Measurements from ENCODE around the gene ACTA2. TPM values are rescaled to one million over a fixed set of nuclear protein-coding genes. Genes with fewer than 3 reads are reported as not detected.
A peak's percentile ranks its signal among the peaks of the same experiment; 100 is the strongest.

ACTA2 gene
- total RNA-seq, 1 donor from 2014 or later, result 98.5 TPM

DNA sequence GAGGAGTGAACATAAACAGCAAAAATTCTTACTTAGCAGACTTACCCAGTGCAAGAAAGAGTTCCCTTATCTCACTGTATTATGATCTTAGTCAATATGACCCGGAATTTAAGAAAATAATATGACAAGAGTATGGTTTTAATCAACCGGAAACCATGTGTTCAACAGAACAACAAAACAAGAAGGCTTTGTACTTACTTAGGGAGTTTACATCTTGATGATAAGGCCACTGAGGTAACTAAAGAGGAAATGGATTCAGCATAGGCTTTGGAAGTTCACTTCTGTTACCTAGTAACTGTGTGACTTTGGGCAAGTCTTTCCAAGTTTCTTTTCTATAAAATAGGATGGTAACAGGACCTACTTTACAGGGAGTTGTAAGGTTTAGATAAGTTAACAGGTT, 30.6 kb upstream of the ACTA2 start:
- Mint-ChIP-seq H3K36me3 (ENCODE audit: low read depth, unreplicated experiment) (peaks cover 31% of the 10 kb centered on the region), H3K9me3 (ENCODE audit: unreplicated experiment) (no peaks in the 10 kb centered on the region)

DNA sequence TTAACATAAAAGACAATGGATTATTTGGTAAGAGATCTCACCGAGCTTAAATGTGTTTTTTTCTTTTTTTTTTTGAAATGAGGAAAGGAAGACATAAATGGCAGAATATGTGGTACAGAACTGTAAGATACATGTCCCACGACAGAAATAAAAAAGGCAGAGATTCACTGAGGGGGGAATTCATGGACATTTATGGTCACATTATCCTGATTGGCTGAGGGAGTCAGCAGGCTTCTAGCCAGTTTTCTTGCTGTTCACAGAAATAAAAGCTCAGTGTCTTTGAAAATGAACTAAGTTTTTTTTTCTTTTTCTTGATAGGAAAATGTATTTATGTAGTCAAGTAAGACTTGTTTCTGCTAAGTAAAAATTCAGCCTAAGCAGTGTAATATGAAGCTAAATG, 29.8 kb upstream of the ACTA2 start:
- Mint-ChIP-seq H3K9me3 (ENCODE audit: unreplicated experiment) (no peaks in the 10 kb centered on the region), H3K27me3 (ENCODE audit: unreplicated experiment) (no peaks in the 10 kb centered on the region), H3K4me3 (ENCODE audit: unreplicated experiment) (no peak overlapping the region), H3K36me3 (ENCODE audit: low read depth, unreplicated experiment) (peaks cover 25% of the 10 kb centered on the region), H3K4me1 (ENCODE audit: unreplicated experiment) (peaks cover 7% of the 10 kb centered on the region), H3K27ac (ENCODE audit: unreplicated experiment) (no peak overlapping the region)
- TF ChIP-seq, protein P1, sequence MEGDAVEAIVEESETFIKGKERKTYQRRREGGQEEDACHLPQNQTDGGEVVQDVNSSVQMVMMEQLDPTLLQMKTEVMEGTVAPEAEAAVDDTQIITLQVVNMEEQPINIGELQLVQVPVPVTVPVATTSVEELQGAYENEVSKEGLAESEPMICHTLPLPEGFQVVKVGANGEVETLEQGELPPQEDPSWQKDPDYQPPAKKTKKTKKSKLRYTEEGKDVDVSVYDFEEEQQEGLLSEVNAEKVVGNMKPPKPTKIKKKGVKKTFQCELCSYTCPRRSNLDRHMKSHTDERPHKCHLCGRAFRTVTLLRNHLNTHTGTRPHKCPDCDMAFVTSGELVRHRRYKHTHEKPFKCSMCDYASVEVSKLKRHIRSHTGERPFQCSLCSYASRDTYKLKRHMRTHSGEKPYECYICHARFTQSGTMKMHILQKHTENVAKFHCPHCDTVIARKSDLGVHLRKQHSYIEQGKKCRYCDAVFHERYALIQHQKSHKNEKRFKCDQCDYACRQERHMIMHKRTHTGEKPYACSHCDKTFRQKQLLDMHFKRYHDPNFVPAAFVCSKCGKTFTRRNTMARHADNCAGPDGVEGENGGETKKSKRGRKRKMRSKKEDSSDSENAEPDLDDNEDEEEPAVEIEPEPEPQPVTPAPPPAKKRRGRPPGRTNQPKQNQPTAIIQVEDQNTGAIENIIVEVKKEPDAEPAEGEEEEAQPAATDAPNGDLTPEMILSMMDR (IDR thresholded peaks at IDR 0.05; ENCODE audit: unreplicated experiment), result no peak
- DNase-seq (ENCODE audit: low spot score), result no peak

More for the DNA sequence above, 30.6 kb upstream of the ACTA2 start:
- Mint-ChIP-seq H3K4me1 (ENCODE audit: unreplicated experiment) (peaks cover 7% of the 10 kb centered on the region), H3K27ac (ENCODE audit: unreplicated experiment) (no peak overlapping the region), H3K4me3 (ENCODE audit: unreplicated experiment) (no peak overlapping the region), H3K27me3 (ENCODE audit: unreplicated experiment) (no peaks in the 10 kb centered on the region)
- TF ChIP-seq, protein P1 (IDR thresholded peaks at IDR 0.05; ENCODE audit: unreplicated experiment), result no peak
- no peak for DNase-seq (ENCODE audit: low spot score)

DNA sequence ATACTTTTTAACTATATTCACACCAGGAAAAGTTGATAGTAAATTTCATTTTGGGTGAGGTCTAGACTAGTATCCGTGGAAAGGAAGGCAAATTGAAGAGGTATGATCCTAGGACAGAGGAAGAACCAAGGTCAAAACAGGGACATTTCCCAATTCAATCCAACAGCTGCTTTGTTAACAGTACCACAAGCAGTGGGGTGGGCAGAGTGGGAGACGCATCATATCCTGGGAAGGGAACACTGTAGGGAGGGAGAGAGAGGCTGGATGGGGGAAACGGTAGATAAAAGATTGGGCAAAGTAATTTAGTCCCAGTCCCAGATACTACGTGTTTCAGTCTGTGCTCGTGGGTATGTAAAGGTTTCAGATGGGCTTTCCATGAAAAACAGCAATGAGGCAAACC, 28.9 kb upstream of the ACTA2 start:
- TF ChIP-seq, protein P1 (IDR thresholded peaks at IDR 0.05; ENCODE audit: unreplicated experiment), result no peak

DNA sequence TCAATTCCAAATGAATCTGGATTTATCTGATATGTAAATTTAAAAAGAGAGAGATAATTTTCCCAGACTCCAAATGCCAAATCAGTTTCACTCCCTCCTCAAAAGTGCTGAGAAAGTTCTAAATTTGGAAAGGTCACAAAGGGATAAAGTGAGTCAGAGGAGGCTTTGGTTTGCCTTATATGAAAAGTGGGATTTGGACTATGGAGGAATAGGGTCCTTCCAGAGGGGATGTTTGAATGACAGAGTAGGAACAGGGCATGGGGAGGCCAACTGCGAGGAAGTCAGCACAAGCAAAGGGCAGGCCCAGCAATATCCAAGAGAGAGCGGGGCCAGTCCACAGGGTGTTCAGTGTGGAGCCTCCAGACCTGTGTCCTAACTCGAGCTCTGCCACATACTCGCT, 28.2 kb upstream of the ACTA2 start:
- TF ChIP-seq, protein P1 (IDR thresholded peaks at IDR 0.05; ENCODE audit: unreplicated experiment), result no peak
- Mint-ChIP-seq H3K36me3 (ENCODE audit: low read depth, unreplicated experiment) (peaks cover 18% of the 10 kb centered on the region), H3K27me3 (ENCODE audit: unreplicated experiment) (no peaks in the 10 kb centered on the region), H3K4me1 (ENCODE audit: unreplicated experiment) (peaks cover 4% of the 10 kb centered on the region), H3K4me3 (ENCODE audit: unreplicated experiment) (no peak overlapping the region), H3K27ac (ENCODE audit: unreplicated experiment) (no peak overlapping the region), H3K9me3 (ENCODE audit: unreplicated experiment) (no peaks in the 10 kb centered on the region)
- no peak for DNase-seq (ENCODE audit: low spot score)

More for the DNA sequence above, 28.9 kb upstream of the ACTA2 start:
- Mint-ChIP-seq H3K4me3 (ENCODE audit: unreplicated experiment) (peak overlapping the region; percentile 22), H3K27me3 (ENCODE audit: unreplicated experiment) (no peaks in the 10 kb centered on the region), H3K27ac (ENCODE audit: unreplicated experiment) (no peak overlapping the region), H3K4me1 (ENCODE audit: unreplicated experiment) (peaks cover 5% of the 10 kb centered on the region), H3K36me3 (ENCODE audit: low read depth, unreplicated experiment) (peaks cover 23% of the 10 kb centered on the region), H3K9me3 (ENCODE audit: unreplicated experiment) (no peaks in the 10 kb centered on the region)
- DNase-seq (ENCODE audit: low spot score), result no peak

DNA sequence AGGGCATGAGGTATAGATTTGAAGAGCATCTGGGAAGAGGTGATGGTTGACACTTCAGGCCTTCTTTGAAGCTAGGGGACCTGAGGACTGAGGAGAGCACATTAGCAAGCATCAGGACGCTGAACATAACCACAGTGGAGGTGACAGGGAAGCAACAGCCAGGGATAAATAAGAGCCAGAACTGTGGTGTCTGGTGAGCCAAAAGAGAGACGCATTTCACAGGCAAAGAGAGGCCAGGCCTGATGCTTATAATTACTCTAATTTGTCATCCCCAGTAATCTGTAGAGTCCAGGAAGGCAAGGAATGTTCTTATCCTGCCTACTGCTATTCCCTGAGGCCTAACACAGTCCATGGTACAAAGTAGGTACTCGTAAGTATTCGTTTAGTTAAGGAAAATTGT, 27.7 kb upstream of the ACTA2 start:
- Mint-ChIP-seq H3K9me3 (ENCODE audit: unreplicated experiment) (no peaks in the 10 kb centered on the region), H3K4me3 (ENCODE audit: unreplicated experiment) (no peak overlapping the region), H3K27me3 (ENCODE audit: unreplicated experiment) (no peaks in the 10 kb centered on the region), H3K27ac (ENCODE audit: unreplicated experiment) (no peak overlapping the region), H3K36me3 (ENCODE audit: low read depth, unreplicated experiment) (peaks cover 18% of the 10 kb centered on the region), H3K4me1 (ENCODE audit: unreplicated experiment) (peaks cover 4% of the 10 kb centered on the region)
- no peak for DNase-seq (ENCODE audit: low spot score)
- TF ChIP-seq, protein P1 (IDR thresholded peaks at IDR 0.05; ENCODE audit: unreplicated experiment), result no peak

Data from endothelial cell (in vitro differentiated cells).